ENCODE data around the gene CLEC3B. TPM values are rescaled to one million over a fixed set of nuclear protein-coding genes. Genes with fewer than 3 reads are reported as not detected.
A peak's percentile ranks its signal among the peaks of the same experiment; 100 is the strongest.

Gene CLEC3B
- total RNA-seq, 1 donor from 2014 or later: 217 TPM

DNA sequence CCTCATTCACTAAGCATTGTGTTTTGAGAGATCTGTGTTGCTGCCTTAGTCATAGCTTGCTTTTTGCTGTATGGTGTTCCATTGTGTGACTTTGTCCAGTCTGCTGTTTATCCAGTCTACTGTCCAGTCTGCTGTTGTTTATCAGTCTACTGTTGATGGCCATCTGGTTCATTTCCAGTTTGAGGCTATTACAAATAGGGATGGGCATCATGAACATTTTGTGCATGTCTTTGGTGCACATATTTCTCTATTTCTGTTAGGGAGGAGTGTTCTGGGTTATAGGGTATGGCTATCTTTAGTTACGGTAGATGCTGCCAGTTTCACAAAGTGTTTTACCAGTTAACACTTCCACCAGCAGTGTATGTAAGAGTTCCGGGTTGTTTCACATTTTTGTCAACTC, 22.2 kb upstream of the CLEC3B start:
- H3K36me3 ChIP-seq: peaks cover 65% of the 10 kb centered on the region

GRCh38 chr3:45007091-45007490, 19.0 kb upstream of the CLEC3B start:
- intact Hi-C loops (cut with DNase I): no loop called here
- Histone ChIP-seq H3K36me3 (peaks cover 42% of the 10 kb centered on the region), H3K27me3 (ENCODE audit: low read depth) (no peaks in the 10 kb centered on the region), H3K4me3 (no peak overlapping the region), H3K27ac (peak overlapping the region; percentile 6), H3K4me1 (peaks cover 17% of the 10 kb centered on the region), H3K9me3 (no peaks in the 10 kb centered on the region)
- no peak for ATAC-seq
- TF ChIP-seq CTCF (IDR thresholded peaks at IDR 0.05): no peak
- no peak for DNase-seq

More for the DNA sequence above, 22.2 kb upstream of the CLEC3B start:
- DNase-seq: no peak
- TF ChIP-seq CTCF (IDR thresholded peaks at IDR 0.05): no peak
- no peaks in the 10 kb centered on the region for H3K27me3 ChIP-seq (ENCODE audit: low read depth)
- H3K9me3 ChIP-seq: no peaks in the 10 kb centered on the region
- no peak overlapping the region for H3K4me3 ChIP-seq
- ATAC-seq: no peak
- no peaks in the 10 kb centered on the region for H3K4me1 ChIP-seq
- no peak overlapping the region for H3K27ac ChIP-seq
- intact Hi-C loops (cut with DNase I): no loop called here

DNA sequence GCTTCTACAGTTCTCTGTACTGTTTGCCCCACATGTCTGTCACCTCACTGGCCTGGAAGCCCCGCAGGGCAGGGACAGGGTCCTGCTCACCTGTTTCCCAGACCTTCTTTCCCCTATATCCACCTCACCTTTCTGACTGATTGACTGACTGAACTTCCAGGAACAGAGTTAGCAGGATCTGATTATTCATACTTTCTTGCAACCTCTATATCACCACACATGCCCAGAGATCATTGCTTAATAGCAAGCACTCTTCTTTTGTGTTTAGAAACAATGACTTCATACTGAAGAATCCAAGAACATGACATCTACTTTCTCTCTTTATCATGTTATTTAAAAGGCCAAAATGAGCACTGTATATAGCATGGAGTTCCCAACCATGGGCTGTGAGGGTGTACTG, 18.0 kb upstream of the CLEC3B start:
- Histone ChIP-seq H3K4me1 (peaks cover 28% of the 10 kb centered on the region), H3K9me3 (no peaks in the 10 kb centered on the region), H3K4me3 (no peak overlapping the region), H3K27me3 (ENCODE audit: low read depth) (no peaks in the 10 kb centered on the region), H3K27ac (no peak overlapping the region), H3K36me3 (peaks cover 38% of the 10 kb centered on the region)
- ATAC-seq: no peak
- intact Hi-C loops (cut with DNase I): no loop called here
- no peak for DNase-seq
- TF ChIP-seq CTCF (IDR thresholded peaks at IDR 0.05): no peak

DNA sequence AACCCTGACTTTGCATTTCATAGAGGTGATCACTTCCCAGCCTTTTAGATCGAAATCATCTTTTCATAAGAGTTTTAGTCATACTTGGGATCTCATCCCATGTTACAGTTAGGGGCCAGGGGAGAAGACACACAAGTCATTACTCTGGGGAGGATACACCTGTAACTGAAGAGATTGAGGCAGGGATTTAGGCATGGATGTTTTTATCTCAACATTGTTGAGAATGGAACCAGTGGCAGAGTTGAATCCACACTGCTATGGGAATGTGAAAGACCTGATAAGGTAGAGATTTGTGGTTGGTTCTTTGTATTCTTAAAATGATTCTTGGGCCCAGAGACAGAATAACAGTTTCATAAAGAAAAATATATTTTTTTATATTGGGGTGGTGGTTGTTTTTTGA, 16.2 kb upstream of the CLEC3B start:
- no peak for TF ChIP-seq CTCF (IDR thresholded peaks at IDR 0.05)
- ATAC-seq (no peak), DNase-seq (no peak)
- Histone ChIP-seq H3K4me3 (no peak overlapping the region), H3K4me1 (peaks cover 32% of the 10 kb centered on the region), H3K9me3 (no peaks in the 10 kb centered on the region), H3K36me3 (peaks cover 42% of the 10 kb centered on the region), H3K27ac (peak overlapping the region; percentile 78), H3K27me3 (ENCODE audit: low read depth) (no peaks in the 10 kb centered on the region)
- intact Hi-C loops (cut with DNase I): no loop called here

DNA sequence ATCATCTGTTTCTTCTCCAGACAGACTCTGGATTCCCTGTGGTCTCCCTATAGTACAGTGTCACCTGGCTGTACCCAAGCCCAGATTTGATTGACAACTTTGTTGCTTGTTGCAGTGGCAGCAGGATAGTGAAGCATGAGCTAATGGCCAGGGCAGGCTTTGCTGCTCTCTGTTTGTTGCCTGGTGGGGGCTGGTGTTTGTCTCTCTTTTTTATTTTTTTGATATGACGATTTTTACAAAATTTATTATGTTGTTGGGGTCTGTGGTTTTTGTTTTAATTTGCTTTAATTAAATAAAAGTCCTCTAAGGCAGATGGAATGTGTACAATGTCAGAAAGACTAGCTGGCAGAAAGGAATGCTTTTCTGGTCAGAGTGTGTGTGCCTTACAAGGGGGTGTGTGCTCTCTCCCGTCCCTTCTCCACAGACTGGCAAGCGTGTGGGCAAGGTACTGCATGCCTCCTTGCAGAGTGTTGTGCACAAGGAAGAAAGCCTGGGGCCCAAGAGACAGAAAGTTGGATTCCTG, 15.2 kb upstream of the CLEC3B start:
- no peak for TF ChIP-seq CTCF (IDR thresholded peaks at IDR 0.05)
- H3K9me3 ChIP-seq: no peaks in the 10 kb centered on the region
- H3K27me3 ChIP-seq (ENCODE audit: low read depth): no peaks in the 10 kb centered on the region
- DNase-seq: no peak
- H3K27ac ChIP-seq: peak overlapping the region; percentile 78
- peak; percentile 78 to 82 for ATAC-seq
- H3K36me3 ChIP-seq: peaks cover 33% of the 10 kb centered on the region
- H3K4me1 ChIP-seq: peaks cover 32% of the 10 kb centered on the region
- intact Hi-C loops (cut with DNase I): no loop called here
- H3K4me3 ChIP-seq: no peak overlapping the region

All from lower lobe of right lung (tissue), 2 donors.